ENCODE data around the gene ZNF319. TPM values are rescaled to one million over a fixed set of nuclear protein-coding genes. Genes with fewer than 3 reads are reported as not detected.

The ZNF319 gene
- total and polyA plus RNA-seq, 2 of the 13 experiments (the other 11 are each of a cell fraction or from before 2014, with no cell fraction given), result 2.4 to 3.6 TPM

- 0 out of 2 replicates have a peak, but pooled peaks have one; percentile 3 for TF ChIP-seq ARID5B (CRISPR knock-in tag; IDR thresholded peaks at IDR 0.05)
- no peak for TF ChIP-seq CREM (IDR thresholded peaks at IDR 0.05)
- no peak for TF ChIP-seq CREM (CRISPR knock-in tag; IDR thresholded peaks at IDR 0.05)
- TF ChIP-seq ZNF768 (CRISPR knock-in tag; IDR thresholded peaks at IDR 0.05), result peak; percentile 70
- no peak for TF ChIP-seq CHD2 (IDR thresholded peaks at IDR 0.05; ENCODE audit: low read depth, low read length)
- TF ChIP-seq FOXK2 (IDR thresholded peaks at IDR 0.05), result no peak
- peak; percentile 99 for TF ChIP-seq ZFY (CRISPR knock-in tag; IDR thresholded peaks at IDR 0.05)
- 0 out of 2 replicates have a peak, but pooled peaks have one; percentile 6 for TF ChIP-seq MTF1 (CRISPR knock-in tag; IDR thresholded peaks at IDR 0.05)
- 0 out of 2 replicates have a peak, but pooled peaks have one; percentile 44 for TF ChIP-seq BATF2 (CRISPR knock-in tag; IDR thresholded peaks at IDR 0.05)
- TF ChIP-seq ZNF274 (CRISPR knock-in tag; IDR thresholded peaks at IDR 0.05), result peak; percentile 37; the same call in 1 of the 2 replicates
- no peak for TF ChIP-seq SAFB2 (CRISPR knock-in tag; IDR thresholded peaks at IDR 0.05; ENCODE audit: borderline replicate concordance, low read depth)
- TF ChIP-seq ZNF280B (CRISPR knock-in tag; IDR thresholded peaks at IDR 0.05; ENCODE audit: borderline replicate concordance), result no peak
- TF ChIP-seq MED13 (CRISPR knock-in tag; IDR thresholded peaks at IDR 0.05), result peak; percentile 20; the same call in 1 of the 2 replicates
- peak; percentile 18; the same call in 1 of the 2 replicates for TF ChIP-seq MXD3 (CRISPR knock-in tag; IDR thresholded peaks at IDR 0.05)
- peak; percentile 42 for TF ChIP-seq GABPA (IDR thresholded peaks at IDR 0.05; ENCODE audit: low read depth, low read length)
- no peak for TF ChIP-seq GABPA (CRISPR knock-in tag; IDR thresholded peaks at IDR 0.05; ENCODE audit: low read depth)
- TF ChIP-seq BRCA1 (CRISPR knock-in tag; IDR thresholded peaks at IDR 0.05), result no peak
- no peak for TF ChIP-seq MXD1 (CRISPR knock-in tag; IDR thresholded peaks at IDR 0.05)
- TF ChIP-seq CERS6 (CRISPR knock-in tag; IDR thresholded peaks at IDR 0.05), result no peak
- peak; percentile 64 for TF ChIP-seq RBFOX2 (IDR thresholded peaks at IDR 0.05; ENCODE audit: low read depth, low read length)
- TF ChIP-seq CCDC6 (CRISPR knock-in tag; IDR thresholded peaks at IDR 0.05), result peak; percentile 83
Observed at GRCh38 chr16:57999971-58000705, at the start of gene ZNF319 (continued).
